Mesenchymal stem cell (in vitro differentiated cells and primary cell): ENCODE results near the gene CITED4.

Experiments used
- DNase-seq: peaks from one replicate; pipeline ENCODE4 v3.0.0-alpha.2; 2013
- H2AFZ ChIP-seq: one replicate; pipeline ENCODE4 v1.6.1; 2013; ENCODE audit warnings: low read depth, mild to moderate bottlenecking, control low read depth, inconsistent platforms, low read length, moderate library complexity
- H2AK5ac ChIP-seq: 2 replicates; pipeline ENCODE4 v1.6.1; 2013; ENCODE audit warnings: low read length, moderate library complexity, mild to moderate bottlenecking, inconsistent platforms; ENCODE audit not compliant: severe bottlenecking
- H2BK120ac ChIP-seq: one replicate; pipeline ENCODE4 v1.6.1; 2013; ENCODE audit warnings: low read depth, mild to moderate bottlenecking, inconsistent platforms, low read length, moderate library complexity
- H2BK12ac ChIP-seq, 2 experiments: one replicate each; pipeline ENCODE4 v1.6.1; 2013; ENCODE audit warnings: inconsistent platforms in 2 of 2, low read length in 2 of 2, mild to moderate bottlenecking in 2 of 2, moderate library complexity in 2 of 2, control low read depth in 1 of 2
- H2BK15ac ChIP-seq: one replicate; pipeline ENCODE4 v1.6.1; 2013; ENCODE audit warnings: mild to moderate bottlenecking, low read depth, inconsistent platforms; ENCODE audit not compliant: poor library complexity, severe bottlenecking
- H2BK5ac ChIP-seq: 2 replicates; pipeline ENCODE4 v1.6.1; 2013; ENCODE audit warnings: low read depth, mild to moderate bottlenecking, low read length, control low read depth, inconsistent platforms; ENCODE audit not compliant: poor library complexity, severe bottlenecking
- H3K14ac ChIP-seq, 2 experiments: one replicate each; pipeline ENCODE4 v1.6.1; 2013; ENCODE audit warnings: inconsistent platforms in 2 of 2, low read length in 2 of 2, control low read depth in 1 of 2, mild to moderate bottlenecking in 1 of 2, moderate library complexity in 1 of 2
- H3K18ac ChIP-seq, 2 experiments: one replicate each; pipeline ENCODE4 v1.6.1; 2013; ENCODE audit warnings: inconsistent platforms in 2 of 2, low read length in 2 of 2, control low read depth in 1 of 2, low read depth in 1 of 2, mild to moderate bottlenecking in 1 of 2
- H3K23ac ChIP-seq, 2 experiments: one replicate each; pipeline ENCODE4 v1.6.1; 2013; ENCODE audit warnings: inconsistent platforms in 2 of 2, low read length in 2 of 2, mild to moderate bottlenecking in 2 of 2, moderate library complexity in 2 of 2, control low read depth in 1 of 2
- H3K27ac ChIP-seq: 2 replicates; pipeline ENCODE4 v1.5.1; 2013; ENCODE audit warnings: mild to moderate bottlenecking, moderate library complexity, low read length, control low read depth, inconsistent platforms; ENCODE audit not compliant: poor library complexity, severe bottlenecking
- H3K27me3 ChIP-seq, 2 experiments: 2 replicates each; pipeline versions ENCODE4 v1.6.1 to v1.7.0; 2013; ENCODE audit warnings: low read length in 2 of 2, mild to moderate bottlenecking in 2 of 2, moderate library complexity in 2 of 2, control low read depth in 1 of 2, inconsistent platforms in 1 of 2; ENCODE audit not compliant: control insufficient read depth in 1 of 2, insufficient read depth in 1 of 2
- H3K36me3 ChIP-seq, 2 experiments: 2 replicates each; pipeline versions ENCODE4 v1.6.1 to v1.7.0; 2013; ENCODE audit warnings: low read length in 2 of 2, control low read depth in 1 of 2, inconsistent platforms in 1 of 2, low read depth in 1 of 2, mild to moderate bottlenecking in 1 of 2; ENCODE audit not compliant: insufficient read depth in 2 of 2, control insufficient read depth in 1 of 2
- H3K4ac ChIP-seq, 2 experiments: one replicate each; pipeline ENCODE4 v1.6.1; 2013; ENCODE audit warnings: inconsistent platforms in 2 of 2, low read length in 2 of 2, mild to moderate bottlenecking in 2 of 2, moderate library complexity in 2 of 2, control low read depth in 1 of 2, low read depth in 1 of 2
- H3K4me1 ChIP-seq: 2 replicates; pipeline ENCODE4 v1.6.1; 2013; ENCODE audit warnings: low read depth, low read length, control low read depth; ENCODE audit not compliant: control insufficient read depth, insufficient read depth
- H3K4me2 ChIP-seq: 2 replicates; pipeline ENCODE4 v1.6.1; 2013; ENCODE audit warnings: low read length, mild to moderate bottlenecking, inconsistent platforms; ENCODE audit not compliant: poor library complexity, severe bottlenecking
- H3K4me3 ChIP-seq, 2 experiments: 2 replicates each; pipeline versions ENCODE4 v1.5.1 to v1.7.0; 2013; ENCODE audit warnings: low read length in 2 of 2, mild to moderate bottlenecking in 2 of 2, control low read depth in 1 of 2, low read depth in 1 of 2; ENCODE audit not compliant: insufficient read depth in 1 of 2
- H3K79me1 ChIP-seq: replicated peaks from 2 replicates; pipeline ENCODE4 v1.6.1; 2013; ENCODE audit warnings: mild to moderate bottlenecking, control low read depth, low read length, inconsistent platforms; ENCODE audit not compliant: poor library complexity, severe bottlenecking
- H3K9ac ChIP-seq: 2 replicates; pipeline ENCODE4 v1.7.0; 2013; ENCODE audit warnings: mild to moderate bottlenecking, low read length, moderate library complexity
- H3K9me3 ChIP-seq: 2 replicates; pipeline ENCODE4 v1.7.0; 2013; ENCODE audit warnings: mild to moderate bottlenecking, low read length; ENCODE audit not compliant: control insufficient read depth
- H4K8ac ChIP-seq: one replicate; pipeline ENCODE4 v1.6.1; 2013; ENCODE audit warnings: inconsistent platforms, mild to moderate bottlenecking, low read length, moderate library complexity
- H4K91ac ChIP-seq: one replicate; pipeline ENCODE4 v1.6.1; 2013; ENCODE audit warnings: mild to moderate bottlenecking, low read length, inconsistent platforms
- WGBS: methylation state at CpG from one replicate; pipeline ENCODE4 v1.1.7; 2013; ENCODE audit warnings: mixed read lengths; 5-methylcytosine and 5-hydroxymethylcytosine counted together

Gene CITED4

DNA sequence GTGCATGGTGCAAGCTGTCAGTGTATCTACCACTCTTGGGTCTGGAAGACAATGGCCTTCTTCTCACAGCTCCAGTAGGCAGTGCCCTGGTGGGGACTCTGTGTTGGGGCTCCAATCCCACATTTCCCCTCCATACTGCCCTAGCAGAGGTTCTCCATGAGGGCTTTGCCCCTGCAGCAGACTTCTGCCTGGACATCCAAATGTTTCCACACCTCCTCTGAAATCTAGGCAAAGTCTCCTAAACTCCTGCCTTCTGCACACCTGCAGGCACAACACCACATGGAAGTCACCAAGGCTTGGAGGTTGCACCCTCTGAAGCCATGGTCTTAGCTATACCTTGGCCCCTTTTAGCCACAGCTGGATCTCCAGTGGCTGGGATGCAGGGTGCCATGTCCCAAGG, 31.8 kb upstream of the CITED4 start:
- Histone ChIP-seq H2BK120ac (no peak overlapping the region), H3K18ac (no peak overlapping the region), H3K14ac (no peak overlapping the region)

DNA sequence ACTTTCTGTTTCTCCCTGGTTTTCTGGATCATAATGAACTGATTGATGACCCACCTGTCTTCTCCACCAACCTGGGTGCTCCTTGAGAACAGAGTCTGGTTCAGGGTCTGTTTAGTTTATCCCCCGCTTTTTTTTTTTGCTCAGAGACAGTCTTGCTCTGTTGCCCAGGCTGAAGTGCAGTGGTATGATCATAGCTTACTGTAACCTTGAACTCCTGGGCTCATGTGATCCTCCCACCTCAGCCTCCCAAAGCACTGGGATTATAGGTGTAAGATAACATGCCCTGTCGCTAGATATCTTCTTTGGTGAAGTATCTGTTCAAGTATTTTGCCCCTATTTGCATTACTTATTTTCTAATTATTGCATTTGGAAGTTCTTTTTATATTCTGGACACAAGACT, 30.2 kb upstream of the CITED4 start:
- Histone ChIP-seq H3K14ac (no peak overlapping the region), H3K36me3 (no peaks in the 10 kb centered on the region), H2AK5ac (no peak overlapping the region), H2BK5ac (no peak overlapping the region), H2BK15ac (no peak overlapping the region), H3K18ac (no peak overlapping the region), H3K4me3 (no peak overlapping the region), H4K91ac (no peak overlapping the region), H3K4me2 (no peak overlapping the region), H3K9ac (no peak overlapping the region), H3K27me3 (no peaks in the 10 kb centered on the region), H2AFZ (no peak overlapping the region), H3K23ac (no peak overlapping the region), H3K9me3 (peaks cover 22% of the 10 kb centered on the region), H3K27ac (no peak overlapping the region), H3K79me1 (no peaks in the 10 kb centered on the region), H2BK12ac (no peak overlapping the region), H3K4ac (no peak overlapping the region), H2BK120ac (no peak overlapping the region), H4K8ac (no peak overlapping the region), H3K4me1 (no peaks in the 10 kb centered on the region)
- no peak for DNase-seq
- WGBS: 91% methylated on average over 1 of the region's 2 CpGs

More for the DNA sequence above, 31.8 kb upstream of the CITED4 start:
- Histone ChIP-seq H4K91ac (no peak overlapping the region), H3K36me3 (no peaks in the 10 kb centered on the region), H3K27me3 (no peaks in the 10 kb centered on the region), H3K23ac (no peak overlapping the region), H3K4ac (no peak overlapping the region), H2AK5ac (no peak overlapping the region), H3K27ac (no peak overlapping the region), H4K8ac (no peak overlapping the region), H3K79me1 (no peaks in the 10 kb centered on the region), H3K9ac (no peak overlapping the region), H3K4me1 (peaks cover 9% of the 10 kb centered on the region), H3K4me2 (no peak overlapping the region), H3K4me3 (no peak overlapping the region), H2BK12ac (no peak overlapping the region), H2BK5ac (no peak overlapping the region), H3K9me3 (peaks cover 22% of the 10 kb centered on the region), H2BK15ac (no peak overlapping the region), H2AFZ (no peak overlapping the region)
- DNase-seq: no peak

DNA sequence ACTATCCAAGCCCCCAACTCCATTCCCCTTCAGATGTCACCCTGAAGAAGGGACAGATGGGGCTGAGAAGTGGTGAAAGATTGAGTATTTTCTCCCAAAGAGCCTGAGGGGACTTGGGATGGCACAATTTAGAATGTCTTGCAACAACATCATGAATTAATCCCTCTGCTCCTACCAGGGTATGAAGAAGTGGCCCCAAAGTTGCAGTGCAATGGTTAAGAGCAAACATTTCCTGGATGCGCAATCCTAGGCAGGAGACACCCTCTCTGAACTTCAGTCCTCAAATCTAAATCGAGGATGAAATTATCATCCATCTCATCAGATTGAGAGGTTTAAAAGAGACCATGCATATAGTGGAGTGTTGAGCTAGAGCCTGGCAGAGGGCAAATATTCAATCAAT, 28.6 kb upstream of the CITED4 start:
- Histone ChIP-seq H3K9me3 (peaks cover 22% of the 10 kb centered on the region), H3K27me3 (peaks cover 0 to 7% of the 10 kb centered on the region in 2 experiments), H3K18ac (no peak overlapping the region), H2AK5ac (no peak overlapping the region), H3K79me1 (no peaks in the 10 kb centered on the region), H3K4me1 (no peaks in the 10 kb centered on the region), H3K4me2 (no peak overlapping the region), H3K23ac (no peak overlapping the region), H3K4ac (no peak overlapping the region), H2BK5ac (no peak overlapping the region), H4K91ac (no peak overlapping the region), H2BK15ac (no peak overlapping the region), H2AFZ (no peak overlapping the region), H4K8ac (no peak overlapping the region), H2BK120ac (no peak overlapping the region), H3K9ac (no peak overlapping the region), H3K27ac (no peak overlapping the region), H3K36me3 (no peaks in the 10 kb centered on the region), H3K4me3 (no peak overlapping the region), H3K14ac (no peak overlapping the region), H2BK12ac (no peak overlapping the region)
- 100% methylated on average over 1 of the region's 2 CpGs for WGBS
- DNase-seq: no peak

DNA sequence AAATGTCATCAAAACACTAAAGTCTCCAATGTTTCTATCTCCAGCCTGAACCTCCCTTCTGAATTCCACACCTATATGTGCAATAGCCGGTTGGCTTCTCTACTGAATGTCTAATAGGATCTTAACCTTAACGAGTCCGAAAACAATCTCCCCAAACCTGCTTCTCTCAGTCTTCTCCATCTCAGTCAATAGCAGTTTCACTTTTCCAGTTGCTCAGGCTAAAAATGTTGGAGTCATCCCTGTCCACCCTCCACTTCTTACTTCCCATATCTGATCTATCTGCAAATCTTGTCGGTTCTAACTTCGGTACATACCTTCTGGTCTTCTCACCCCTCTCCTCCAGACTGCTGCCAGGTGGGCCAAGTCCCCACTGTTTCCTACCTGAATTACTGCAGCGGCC, 25.5 kb upstream of the CITED4 start:
- H3K4me1 ChIP-seq: peaks cover 6% of the 10 kb centered on the region
- H3K9ac ChIP-seq: no peak overlapping the region
- no peak overlapping the region for H3K4me2 ChIP-seq
- H3K79me1 ChIP-seq: no peaks in the 10 kb centered on the region
- no peak overlapping the region for H3K14ac ChIP-seq
- H2AK5ac ChIP-seq: no peak overlapping the region
- H3K4ac ChIP-seq: no peak overlapping the region
- no peak overlapping the region for H2BK12ac ChIP-seq
- H3K4me3 ChIP-seq: no peak overlapping the region
- H2AFZ ChIP-seq: no peak overlapping the region
- no peak overlapping the region for H4K91ac ChIP-seq
- no peak overlapping the region for H3K27ac ChIP-seq
- no peak overlapping the region for H3K18ac ChIP-seq
- 92% methylated on average over 6 of the region's 6 CpGs for WGBS
- peaks cover 0 to 12% of the 10 kb centered on the region in 2 experiments for H3K27me3 ChIP-seq
- H2BK120ac ChIP-seq: no peak overlapping the region
- H2BK15ac ChIP-seq: no peak overlapping the region
- H3K9me3 ChIP-seq: no peaks in the 10 kb centered on the region
- DNase-seq: no peak
- H2BK5ac ChIP-seq: no peak overlapping the region
- H3K36me3 ChIP-seq: no peaks in the 10 kb centered on the region
- H3K23ac ChIP-seq: no peak overlapping the region
- no peak overlapping the region for H4K8ac ChIP-seq
